ENCODE data around the gene ATP8A2.

The ATP8A2 gene

GRCh38 chr13:25927363-25927762, 555.6 kb downstream of the ATP8A2 start:
- H4K20me1 ChIP-seq (ENCODE audit: insufficient read depth, low read length) = no peaks in the 10 kb centered on the region
- no peaks in the 10 kb centered on the region for H3K9me3 ChIP-seq (replicated peaks; ENCODE audit: insufficient read depth, low read length)
- no peaks in the 10 kb centered on the region for H3F3A ChIP-seq (ENCODE audit: insufficient read depth, low read length)
- TF ChIP-seq CTCF (IDR thresholded peaks at IDR 0.05; ENCODE audit: low read length) (no peak), EZH2 (optimal IDR thresholded peaks at IDR 0.05; ENCODE audit: low read depth, low read length) (no peak), EZH2phosphoT487 (IDR thresholded peaks at IDR 0.05; ENCODE audit: low read length) (no peak)
- no peaks in the 10 kb centered on the region for H3K27me3 ChIP-seq (replicated peaks; ENCODE audit: insufficient read depth, low read length)
- no peak overlapping the region for H3K4me2 ChIP-seq (ENCODE audit: low read depth, low read length)
- H3K4me3 ChIP-seq (ENCODE audit: low read length) = no peak overlapping the region
- no peak overlapping the region for H2AFZ ChIP-seq (ENCODE audit: low read length)
- no peaks in the 10 kb centered on the region for H3K36me3 ChIP-seq (replicated peaks; ENCODE audit: insufficient read depth, low read length)
- no peaks in the 10 kb centered on the region for H3K9me2 ChIP-seq (replicated peaks; ENCODE audit: insufficient read depth, low read length)
- no peaks in the 10 kb centered on the region for H3K4me1 ChIP-seq (ENCODE audit: low read length)
- DNase-seq = no peak
- no peak overlapping the region for H3K27ac ChIP-seq (ENCODE audit: low read length)
- H3K9ac ChIP-seq (ENCODE audit: low read length) = no peak overlapping the region
- H3K79me2 ChIP-seq (ENCODE audit: low read length) = no peaks in the 10 kb centered on the region

GRCh38 chr13:25927932-25928331, 556.2 kb downstream of the ATP8A2 start:
- Histone ChIP-seq H3K4me3 (ENCODE audit: low read length) (no peak overlapping the region), H3K9me2 (replicated peaks; ENCODE audit: insufficient read depth, low read length) (no peaks in the 10 kb centered on the region), H3K9ac (ENCODE audit: low read length) (no peak overlapping the region), H4K20me1 (ENCODE audit: insufficient read depth, low read length) (no peaks in the 10 kb centered on the region), H3K79me2 (ENCODE audit: low read length) (no peaks in the 10 kb centered on the region), H3K36me3 (replicated peaks; ENCODE audit: insufficient read depth, low read length) (no peaks in the 10 kb centered on the region), H3K4me1 (ENCODE audit: low read length) (no peaks in the 10 kb centered on the region), H3K27me3 (replicated peaks; ENCODE audit: insufficient read depth, low read length) (no peaks in the 10 kb centered on the region), H3K9me3 (replicated peaks; ENCODE audit: insufficient read depth, low read length) (no peaks in the 10 kb centered on the region), H3F3A (ENCODE audit: insufficient read depth, low read length) (no peaks in the 10 kb centered on the region), H2AFZ (ENCODE audit: low read length) (no peak overlapping the region), H3K4me2 (ENCODE audit: low read depth, low read length) (no peak overlapping the region), H3K27ac (ENCODE audit: low read length) (no peak overlapping the region)
- no peak for TF ChIP-seq EZH2phosphoT487 (IDR thresholded peaks at IDR 0.05; ENCODE audit: low read length)
- no peak for TF ChIP-seq EZH2 (optimal IDR thresholded peaks at IDR 0.05; ENCODE audit: low read depth, low read length)
- no peak for TF ChIP-seq CTCF (IDR thresholded peaks at IDR 0.05; ENCODE audit: low read length)
- DNase-seq = no peak

- no peak for DNase-seq
- Histone ChIP-seq H3K4me1 (ENCODE audit: low read length) (no peaks in the 10 kb centered on the region), H3K9me2 (replicated peaks; ENCODE audit: insufficient read depth, low read length) (no peaks in the 10 kb centered on the region), H3K36me3 (replicated peaks; ENCODE audit: insufficient read depth, low read length) (no peaks in the 10 kb centered on the region), H4K20me1 (ENCODE audit: insufficient read depth, low read length) (no peaks in the 10 kb centered on the region), H3K4me2 (ENCODE audit: low read depth, low read length) (no peak overlapping the region), H3K9ac (ENCODE audit: low read length) (no peak overlapping the region), H3K27me3 (replicated peaks; ENCODE audit: insufficient read depth, low read length) (no peaks in the 10 kb centered on the region), H3K27ac (ENCODE audit: low read length) (no peak overlapping the region), H3F3A (ENCODE audit: insufficient read depth, low read length) (no peaks in the 10 kb centered on the region), H3K9me3 (replicated peaks; ENCODE audit: insufficient read depth, low read length) (no peaks in the 10 kb centered on the region), H2AFZ (ENCODE audit: low read length) (no peak overlapping the region), H3K79me2 (ENCODE audit: low read length) (no peaks in the 10 kb centered on the region), H3K4me3 (ENCODE audit: low read length) (no peak overlapping the region)
- TF ChIP-seq EZH2phosphoT487 (IDR thresholded peaks at IDR 0.05; ENCODE audit: low read length) (no peak), EZH2 (optimal IDR thresholded peaks at IDR 0.05; ENCODE audit: low read depth, low read length) (no peak), CTCF (IDR thresholded peaks at IDR 0.05; ENCODE audit: low read length) (no peak)
These were observed 557.2 kb downstream of the ATP8A2 start for GRCh38 chr13:25928941-25929505.

All from MM.1S (cell line).